ENCODE results near the gene POU2AF1.
"Not testable (repeated sequence)": the region's sequence is repeated elsewhere in the genome, so short reads cannot be mapped to it uniquely, and the experiment has no call there.

POU2AF1 gene

GRCh38 chr11:111397034-111397433 lies 18.0 kb upstream of the POU2AF1 start:
- no peak for DNase-seq (ENCODE audit: low spot score)
- TF ChIP-seq, protein P1, sequence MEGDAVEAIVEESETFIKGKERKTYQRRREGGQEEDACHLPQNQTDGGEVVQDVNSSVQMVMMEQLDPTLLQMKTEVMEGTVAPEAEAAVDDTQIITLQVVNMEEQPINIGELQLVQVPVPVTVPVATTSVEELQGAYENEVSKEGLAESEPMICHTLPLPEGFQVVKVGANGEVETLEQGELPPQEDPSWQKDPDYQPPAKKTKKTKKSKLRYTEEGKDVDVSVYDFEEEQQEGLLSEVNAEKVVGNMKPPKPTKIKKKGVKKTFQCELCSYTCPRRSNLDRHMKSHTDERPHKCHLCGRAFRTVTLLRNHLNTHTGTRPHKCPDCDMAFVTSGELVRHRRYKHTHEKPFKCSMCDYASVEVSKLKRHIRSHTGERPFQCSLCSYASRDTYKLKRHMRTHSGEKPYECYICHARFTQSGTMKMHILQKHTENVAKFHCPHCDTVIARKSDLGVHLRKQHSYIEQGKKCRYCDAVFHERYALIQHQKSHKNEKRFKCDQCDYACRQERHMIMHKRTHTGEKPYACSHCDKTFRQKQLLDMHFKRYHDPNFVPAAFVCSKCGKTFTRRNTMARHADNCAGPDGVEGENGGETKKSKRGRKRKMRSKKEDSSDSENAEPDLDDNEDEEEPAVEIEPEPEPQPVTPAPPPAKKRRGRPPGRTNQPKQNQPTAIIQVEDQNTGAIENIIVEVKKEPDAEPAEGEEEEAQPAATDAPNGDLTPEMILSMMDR (IDR thresholded peaks at IDR 0.05; ENCODE audit: borderline replicate concordance, control extremely low read depth, extremely low read depth, insufficient read depth, missing control alignments) = no peak
- in situ Hi-C loops (cut with MboI; ENCODE audit: low sequenced_read_pairs, unreplicated experiment) = no loop called here

DNA sequence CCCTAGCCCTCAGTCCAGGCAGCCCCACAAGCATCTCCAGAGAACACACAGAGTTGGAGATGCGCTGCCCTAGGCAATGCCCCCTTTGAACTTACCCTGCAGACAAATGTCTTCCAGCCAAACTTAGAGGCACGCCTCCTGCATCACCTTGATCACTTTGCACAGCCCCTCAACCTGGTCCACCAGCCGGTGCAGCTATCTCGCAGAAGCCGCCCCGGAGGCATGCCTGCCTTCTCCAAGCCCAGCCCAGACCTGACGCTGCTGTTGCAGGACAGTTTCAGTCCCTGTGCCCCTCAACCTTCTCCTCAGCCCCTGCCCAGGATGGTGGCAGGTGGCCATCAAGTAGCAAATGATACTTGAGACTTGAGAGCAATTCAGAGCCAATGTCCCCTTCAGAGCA lies 16.7 kb upstream of the POU2AF1 start:
- TF ChIP-seq, protein P1 (IDR thresholded peaks at IDR 0.05; ENCODE audit: borderline replicate concordance, control extremely low read depth, extremely low read depth, insufficient read depth, missing control alignments) = no peak
- in situ Hi-C loops (cut with MboI; ENCODE audit: low sequenced_read_pairs, unreplicated experiment) = no loop called here
- no peak for DNase-seq (ENCODE audit: low spot score)

DNA sequence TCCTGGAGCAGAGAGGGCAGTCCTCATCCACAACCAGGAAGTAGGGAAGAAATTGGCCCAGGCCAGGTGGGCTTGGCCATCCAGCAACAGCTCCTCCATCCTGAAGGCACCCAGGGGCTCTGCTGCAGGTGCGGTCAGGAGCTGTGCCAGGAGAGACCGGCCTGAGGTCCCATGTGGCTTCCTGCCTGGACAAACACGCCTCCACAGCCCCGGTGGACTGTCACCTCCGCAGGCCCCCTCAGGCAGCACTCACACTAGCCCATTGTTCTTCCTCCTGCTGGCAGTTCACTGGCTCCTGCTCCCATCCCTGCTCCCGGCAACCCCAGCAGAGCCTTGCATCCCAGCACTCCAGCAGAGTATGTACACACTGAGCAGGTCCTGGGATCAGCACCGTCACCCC lies 16.0 kb upstream of the POU2AF1 start:
- DNase-seq (ENCODE audit: low spot score) = no peak
- in situ Hi-C loops (cut with MboI; ENCODE audit: low sequenced_read_pairs, unreplicated experiment) = no loop called here
- TF ChIP-seq, protein P1 (IDR thresholded peaks at IDR 0.05; ENCODE audit: borderline replicate concordance, control extremely low read depth, extremely low read depth, insufficient read depth, missing control alignments) = no peak

DNA sequence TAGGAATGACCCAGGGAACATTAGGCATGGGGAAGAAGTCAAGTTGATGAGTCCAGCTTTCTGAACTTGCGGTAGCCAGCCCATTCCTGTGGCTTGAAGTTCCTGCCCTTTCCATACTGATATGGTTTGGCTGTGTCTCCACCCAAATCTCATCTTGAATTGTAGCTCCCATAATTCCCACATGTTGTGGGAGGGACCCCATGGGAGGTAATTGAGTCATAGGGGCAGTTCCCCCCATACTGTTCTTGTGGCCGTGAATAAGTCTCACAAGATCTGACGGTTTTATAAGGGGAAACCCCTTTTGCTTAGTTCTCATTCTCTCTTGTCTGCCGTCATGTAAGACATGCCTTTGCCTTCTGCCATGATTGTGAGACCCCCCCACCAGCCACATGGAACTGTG lies 15.1 kb upstream of the POU2AF1 start:
- in situ Hi-C loops (cut with MboI; ENCODE audit: low sequenced_read_pairs, unreplicated experiment); DNase-seq (ENCODE audit: low spot score): not testable (repeated sequence)

GRCh38 chr11:111393585-111393984 lies 14.5 kb upstream of the POU2AF1 start:
- TF ChIP-seq, protein P1 (IDR thresholded peaks at IDR 0.05; ENCODE audit: borderline replicate concordance, control extremely low read depth, extremely low read depth, insufficient read depth, missing control alignments) = no peak
- DNase-seq (ENCODE audit: low spot score) = no peak
- in situ Hi-C loops (cut with MboI; ENCODE audit: low sequenced_read_pairs, unreplicated experiment) = no loop called here

- TF ChIP-seq, protein P1 (IDR thresholded peaks at IDR 0.05; ENCODE audit: borderline replicate concordance, control extremely low read depth, extremely low read depth, insufficient read depth, missing control alignments) = no peak
- in situ Hi-C loops (cut with MboI; ENCODE audit: low sequenced_read_pairs, unreplicated experiment) = no loop called here
- no peak for DNase-seq (ENCODE audit: low spot score)
These were observed 14.0 kb upstream of the POU2AF1 start for GRCh38 chr11:111393096-111393495.

- TF ChIP-seq, protein P1 (IDR thresholded peaks at IDR 0.05; ENCODE audit: borderline replicate concordance, control extremely low read depth, extremely low read depth, insufficient read depth, missing control alignments) = no peak
- in situ Hi-C loops (cut with MboI; ENCODE audit: low sequenced_read_pairs, unreplicated experiment) = no loop called here
- no peak for DNase-seq (ENCODE audit: low spot score)
These were observed 13.5 kb upstream of the POU2AF1 start for GRCh38 chr11:111392552-111392951.

Data from GM13976 (cell line).